ENCODE results near the gene PRICKLE4.
"Not testable (repeated sequence)": the region's sequence is repeated elsewhere in the genome, so short reads cannot be mapped to it uniquely, and the experiment has no call there.

The PRICKLE4 gene

DNA sequence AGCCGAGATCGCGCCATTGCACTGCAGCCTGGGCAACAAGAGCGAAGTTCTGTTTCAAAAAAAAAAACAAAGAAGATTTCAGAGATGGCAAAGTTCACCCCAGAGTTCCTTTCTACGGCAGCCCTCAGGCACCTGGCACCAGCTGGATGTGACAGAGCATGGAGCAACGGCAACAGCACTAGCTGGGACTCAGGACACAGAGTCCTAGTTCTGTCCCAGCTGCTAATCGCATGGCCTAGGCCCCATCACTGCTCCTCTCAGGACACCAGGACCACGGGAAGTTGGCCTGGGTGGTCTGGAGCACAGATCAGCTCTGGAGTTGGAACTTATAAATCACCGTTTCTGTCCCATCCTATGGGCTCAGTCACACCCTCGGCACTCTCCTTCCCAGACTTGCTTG is 34.5 kb upstream of the PRICKLE4 start:
- no peak for DNase-seq (ENCODE audit: low read depth)

- no peak for DNase-seq (ENCODE audit: low read depth)
These were observed 33.1 kb upstream of the PRICKLE4 start, which contains the start of gene PGC for GRCh38 chr6:41747256-41748101. Gene PGC (minus strand): TSS chr6:41747397. CDS start chr6:41747334, 63 bp downstream.

DNA sequence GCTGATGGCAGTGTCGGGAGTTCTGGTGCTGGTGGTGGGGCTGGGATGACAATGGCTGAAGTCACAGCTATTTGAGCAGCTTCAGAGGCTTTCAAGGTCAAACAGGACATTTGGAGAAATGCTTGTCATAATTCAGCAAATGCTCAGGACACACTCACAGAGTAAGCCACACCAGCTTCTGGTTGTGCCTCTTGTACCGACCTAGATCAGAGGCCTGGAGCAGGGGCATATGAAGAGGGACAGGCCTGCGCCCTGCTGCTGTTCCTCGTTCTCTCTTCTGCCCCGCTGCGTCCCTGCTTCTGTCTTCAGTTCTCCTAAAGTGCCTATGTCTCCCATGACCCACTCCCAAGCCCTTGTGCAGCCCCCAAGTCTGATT is 32.5 kb upstream of the PRICKLE4 start:
- DNase-seq (ENCODE audit: low read depth) = no peak

- DNase-seq (ENCODE audit: low read depth) = no peak
These were observed 32.0 kb upstream of the PRICKLE4 start for GRCh38 chr6:41748542-41748941.

DNA sequence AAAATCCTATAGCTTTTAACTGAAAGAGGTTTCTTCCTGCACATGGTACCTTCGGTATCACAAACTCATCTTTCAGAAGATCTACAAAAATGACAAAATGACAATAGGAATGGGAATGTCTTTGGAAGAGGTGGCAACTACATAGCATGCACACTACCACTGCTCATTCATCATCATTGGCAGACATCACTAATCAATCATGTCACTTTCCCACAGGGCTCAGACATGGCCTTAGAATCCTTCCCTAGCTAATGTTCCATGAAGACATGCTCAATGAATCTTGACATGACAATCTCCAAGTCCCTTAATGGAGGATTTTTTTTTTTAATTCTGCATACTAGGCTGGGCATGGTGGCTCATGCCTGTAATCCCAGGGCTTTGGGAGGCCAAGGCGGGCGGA is 30.2 kb upstream of the PRICKLE4 start:
- DNase-seq (ENCODE audit: low read depth) = no peak

GRCh38 chr6:41755895-41756294 is 24.7 kb upstream of the PRICKLE4 start:
- no peak for DNase-seq (ENCODE audit: low read depth)

GRCh38 chr6:41756354-41756753 is 24.2 kb upstream of the PRICKLE4 start:
- DNase-seq (ENCODE audit: low read depth) = no peak

DNA sequence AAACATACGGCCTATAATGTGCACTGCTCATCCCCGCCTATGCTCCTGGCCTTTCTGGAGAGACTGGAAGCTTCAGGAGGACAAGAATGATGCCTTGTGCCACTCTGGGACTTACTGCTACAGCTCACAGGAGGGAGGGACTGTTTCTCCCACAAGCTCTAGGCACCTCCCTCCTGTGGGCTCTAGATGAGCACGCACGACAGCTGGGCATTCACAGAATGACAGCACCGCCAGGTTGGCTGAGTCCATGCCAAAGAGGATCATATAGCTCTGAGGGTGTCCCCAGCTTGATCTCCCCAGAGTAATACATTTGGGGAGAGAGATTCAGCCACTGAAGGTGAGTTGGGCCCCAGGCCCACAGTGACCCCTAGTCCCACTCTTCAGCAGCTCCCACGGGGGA is 23.3 kb upstream of the PRICKLE4 start:
- no peak for DNase-seq (ENCODE audit: low read depth)

- no peak for DNase-seq (ENCODE audit: low read depth)
These were observed 22.5 kb upstream of the PRICKLE4 start for GRCh38 chr6:41757931-41758640.

DNA sequence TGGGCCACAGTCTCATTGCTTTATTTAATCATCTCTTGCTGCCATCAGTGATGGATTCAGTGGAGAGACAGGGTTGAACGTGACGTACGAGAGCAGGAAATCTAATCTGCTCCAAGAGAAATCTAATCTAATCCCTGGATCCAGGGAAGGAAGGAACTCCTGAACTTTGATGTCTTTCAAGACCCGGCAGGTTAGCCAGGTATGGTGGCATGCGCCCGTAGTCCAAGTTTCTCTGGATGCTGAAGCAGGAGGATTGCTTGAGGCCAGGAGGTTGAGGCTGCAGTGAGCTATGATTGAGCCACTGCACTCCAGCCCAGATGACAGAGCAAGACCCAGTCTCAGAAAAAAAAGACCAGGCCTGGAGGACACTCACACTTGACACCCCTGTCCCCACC is 21.9 kb upstream of the PRICKLE4 start:
- DNase-seq (ENCODE audit: low read depth) = no peak

DNA sequence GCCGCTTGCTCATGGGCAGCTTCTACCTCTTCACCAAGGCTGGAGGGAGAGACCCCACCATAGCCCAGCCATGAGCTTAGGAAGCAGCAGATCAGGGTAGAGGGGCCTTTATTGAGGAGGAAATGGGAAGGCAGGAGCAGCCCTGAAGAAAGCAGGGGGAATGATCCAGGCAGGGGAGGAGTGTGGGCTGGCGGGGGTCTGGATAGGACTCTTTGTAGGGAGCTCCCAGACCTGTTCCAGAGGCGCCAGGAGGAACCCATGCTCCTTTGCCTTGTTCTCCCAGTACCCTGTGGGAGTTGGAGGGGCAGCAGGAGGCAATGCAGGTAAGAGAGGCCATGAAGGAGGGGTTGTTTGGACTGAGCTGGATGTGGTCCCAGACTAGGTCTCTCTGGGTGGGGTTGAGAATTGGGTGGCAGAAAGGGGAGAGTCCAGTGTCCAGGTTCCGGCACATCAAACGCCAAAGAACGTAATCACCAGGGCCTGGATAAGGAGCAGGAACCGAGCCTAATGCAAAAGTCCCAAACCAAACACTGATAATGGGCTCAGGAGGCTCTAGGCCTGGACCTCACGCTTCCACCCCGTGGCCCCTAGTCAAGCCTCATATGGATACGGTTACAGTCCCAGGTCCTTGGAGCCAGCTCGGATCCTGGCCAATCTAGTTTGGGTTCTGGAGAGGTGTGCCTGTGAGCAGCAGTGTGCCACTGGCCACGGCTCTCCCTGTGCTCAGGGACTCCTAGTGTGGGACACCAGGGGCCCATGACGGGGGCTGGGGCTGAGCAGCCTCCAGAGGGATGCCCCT is 21.3 kb upstream of the PRICKLE4 start:
- DNase-seq (ENCODE audit: low read depth) = no peak

DNA sequence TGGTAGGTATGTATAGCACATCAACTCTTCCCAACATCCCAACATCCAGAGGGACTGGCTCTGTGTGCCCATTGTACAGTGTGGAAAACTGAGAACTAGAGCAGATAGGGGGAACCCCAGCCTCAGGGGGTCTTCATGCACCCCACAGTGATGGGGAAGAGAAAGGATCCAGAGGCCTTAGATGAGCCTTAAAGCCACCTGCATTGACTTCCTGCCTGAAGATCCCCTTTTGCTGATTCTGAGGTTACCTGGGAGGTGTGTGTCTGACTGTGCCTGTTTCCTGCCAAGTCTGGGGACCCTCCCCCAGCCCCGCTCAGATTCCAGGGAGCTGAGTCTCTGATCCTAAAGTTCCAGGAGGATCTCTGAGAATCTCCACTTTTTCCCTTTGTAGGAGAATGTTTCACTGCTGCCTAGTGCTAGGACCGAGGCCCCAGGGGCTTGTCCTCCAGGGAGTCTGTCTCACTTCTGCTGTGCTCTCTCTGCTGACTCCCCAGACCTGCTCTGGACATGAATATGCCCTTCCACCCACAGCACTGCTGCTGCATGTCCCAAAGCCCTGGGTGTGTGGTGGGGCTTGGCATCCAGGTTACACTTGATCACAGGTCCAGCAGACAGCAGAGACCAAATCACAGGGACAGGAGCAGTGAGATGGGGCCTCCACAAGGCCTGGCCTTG is 20.5 kb upstream of the PRICKLE4 start:
- no peak for DNase-seq (ENCODE audit: low read depth)

GRCh38 chr6:41763470-41763869 is 17.1 kb upstream of the PRICKLE4 start:
- no peak for DNase-seq (ENCODE audit: low read depth)

DNA sequence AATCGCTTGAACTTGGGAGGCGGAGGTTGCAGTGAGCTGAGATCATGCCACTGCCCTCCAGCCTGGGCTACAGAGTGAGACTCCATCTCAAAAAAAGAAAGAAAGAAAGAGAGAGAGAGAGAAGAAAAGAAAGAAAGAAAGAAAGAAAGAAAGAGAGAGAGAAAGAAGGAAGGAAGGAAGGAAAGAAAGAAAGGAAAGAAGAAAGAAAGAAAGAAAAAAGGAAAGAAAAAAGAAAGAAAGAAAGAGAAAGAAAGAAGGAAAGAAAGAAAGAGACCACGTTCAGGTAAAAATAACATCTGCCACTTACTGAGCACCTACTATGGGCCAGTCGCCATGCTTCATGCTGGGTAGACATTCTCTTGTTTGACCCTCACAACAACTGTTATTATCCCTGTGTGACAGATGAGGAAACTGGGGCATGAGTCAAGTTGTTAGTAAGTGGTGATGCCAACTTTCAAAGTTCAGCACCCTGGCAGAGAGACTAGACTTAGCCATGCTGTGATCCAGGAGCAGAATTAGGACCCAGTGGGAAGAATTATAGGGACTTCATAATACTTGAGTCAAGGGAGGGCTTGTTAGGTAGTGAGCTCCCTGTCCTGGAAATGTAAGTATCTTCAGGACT is 14.4 kb upstream of the PRICKLE4 start:
- not testable (repeated sequence) for DNase-seq (ENCODE audit: low read depth)

DNA sequence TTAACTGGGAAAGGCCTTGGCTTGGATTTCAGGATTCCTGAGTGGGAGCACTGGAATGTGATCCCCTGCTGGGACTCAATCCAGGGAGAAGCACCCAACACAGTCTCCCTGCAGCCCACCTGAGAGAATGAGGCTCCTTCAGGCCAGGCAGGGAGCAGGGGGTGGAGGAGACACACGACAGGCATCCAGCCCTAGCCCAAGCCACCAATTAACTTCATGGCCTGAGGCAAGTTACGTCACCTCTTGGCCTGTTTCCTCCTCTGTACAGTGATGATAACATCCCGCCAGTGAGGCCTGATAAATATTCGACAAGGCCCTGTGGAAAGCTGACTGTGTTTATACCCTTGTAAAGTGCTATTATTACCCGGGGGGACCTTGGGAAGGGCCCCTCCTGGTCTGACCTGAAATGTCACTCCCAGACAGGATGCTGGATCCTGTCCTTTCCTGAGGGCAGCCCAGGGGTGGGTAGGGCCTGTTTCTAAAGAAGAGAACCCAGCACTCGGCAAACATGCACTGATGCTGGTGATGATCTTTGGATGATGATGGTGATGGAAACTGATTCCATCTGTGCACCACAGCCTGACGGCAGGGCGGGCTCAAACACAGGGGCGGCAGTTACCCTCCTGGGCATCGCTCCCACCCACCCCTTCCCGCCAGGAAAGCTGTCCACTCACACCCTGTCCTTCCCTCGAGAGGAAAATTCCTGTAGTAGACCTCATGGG is 13.3 kb upstream of the PRICKLE4 start:
- DNase-seq (ENCODE audit: low read depth) = peak; percentile 54

GRCh38 chr6:41768545-41769308 is 11.9 kb upstream of the PRICKLE4 start:
- DNase-seq (ENCODE audit: low read depth) = no peak

- DNase-seq (ENCODE audit: low read depth) = no peak
These were observed 11.2 kb upstream of the PRICKLE4 start for GRCh38 chr6:41769376-41769775.

DNA sequence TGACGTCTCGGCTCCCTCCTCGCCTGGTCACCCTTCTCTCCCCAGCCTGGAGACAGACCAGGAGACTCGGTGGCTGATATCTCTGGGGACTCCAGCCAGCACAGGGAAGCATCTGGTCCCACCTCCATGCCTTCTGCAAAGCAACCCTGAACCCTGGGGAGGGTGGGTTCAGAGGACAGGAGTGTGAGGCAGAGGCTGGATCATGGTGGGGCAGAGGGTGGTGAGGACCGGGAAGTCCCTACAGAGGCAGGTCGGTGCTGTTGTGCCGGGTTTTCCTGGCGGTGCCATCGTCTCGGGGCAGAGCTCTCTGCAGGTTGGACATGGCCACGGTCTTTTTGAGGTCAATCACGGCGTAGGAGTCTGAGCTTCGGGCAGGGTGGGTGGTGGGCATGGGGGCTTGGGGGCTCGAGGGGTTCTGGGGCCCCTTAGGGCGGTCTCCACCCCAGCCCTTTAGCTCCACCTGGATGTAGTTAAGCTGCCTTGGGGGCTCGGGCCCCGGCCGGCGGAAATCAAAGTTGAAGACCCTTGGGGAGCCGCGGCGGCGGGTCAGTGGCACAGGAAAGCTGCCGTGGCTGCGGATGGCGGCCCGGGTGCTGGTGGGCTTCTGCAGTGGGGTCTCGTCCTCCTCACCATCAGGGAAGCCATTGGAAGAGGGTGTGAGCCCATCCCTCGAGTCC is 10.1 kb upstream of the PRICKLE4 start:
- DNase-seq (ENCODE audit: low read depth) = no peak
